SK-N-SH (cell line): ENCODE data around the gene CHFR.

Source experiments
- FOSL2 ChIP-seq: IDR thresholded peaks from 2 replicates; pipeline ENCODE4 v1.4.0; 2012; ENCODE audit warnings: low read depth, mild to moderate bottlenecking, moderate library complexity, borderline replicate concordance
- FOXJ3 ChIP-seq: sonication (generic); formaldehyde crosslinking; IDR thresholded peaks from 2 replicates; pipeline ENCODE4 v1.5.1; 2020; ENCODE audit warnings: mild to moderate bottlenecking, missing genetic modification reagents
- FOXM1 ChIP-seq: IDR thresholded peaks from 2 replicates; pipeline ENCODE4 v1.4.0; 2012; ENCODE audit warnings: low read depth, mild to moderate bottlenecking
- MAX ChIP-seq: IDR thresholded peaks from 2 replicates; pipeline ENCODE4 v1.4.0; 2012; ENCODE audit warnings: low read depth
- NRF1 ChIP-seq: IDR thresholded peaks from 2 replicates; pipeline ENCODE4 v1.6.1; 2012; ENCODE audit warnings: low read depth, mild to moderate bottlenecking, low read length
- POLR2AphosphoS5 ChIP-seq: IDR thresholded peaks from 2 replicates; pipeline ENCODE4 v1.6.1; 2012; ENCODE audit warnings: low read depth, low read length
- RCOR1 ChIP-seq: fragments of 150-350 bp; IDR thresholded peaks from 2 replicates; pipeline ENCODE4 v1.6.1; 2017; ENCODE audit warnings: antibody characterized with exemption, low read length
- REST ChIP-seq: IDR thresholded peaks from 2 replicates; pipeline ENCODE4 v1.6.1; 2012; ENCODE audit warnings: mild to moderate bottlenecking, low read depth, low read length, moderate library complexity
- RFX5 ChIP-seq: IDR thresholded peaks from 2 replicates; pipeline ENCODE4 v1.6.1; 2012; ENCODE audit warnings: mild to moderate bottlenecking, improper control_type of control experiment, low read length
- SMC3 ChIP-seq: IDR thresholded peaks from 2 replicates; pipeline ENCODE4 v1.6.1; 2012; ENCODE audit warnings: low read depth, low read length, improper control_type of control experiment
- TAF1 ChIP-seq: IDR thresholded peaks from 2 replicates; pipeline ENCODE4 v1.6.1; 2012; ENCODE audit warnings: low read depth, mild to moderate bottlenecking, low read length, moderate library complexity, borderline replicate concordance
- TCF12 ChIP-seq: IDR thresholded peaks from 2 replicates; pipeline ENCODE4 v1.4.0; 2012
- TF ChIP-seq, protein P1 (sequence below): fragments of 200-600 bp; sonication (generic); IDR thresholded peaks from 2 replicates; pipeline ENCODE4 v1.6.1; 2017; ENCODE audit warnings: antibody characterized with exemption, mild to moderate bottlenecking, moderate library complexity

- TF ChIP-seq RFX5 (no peak), REST (no peak), FOSL2 (no peak), RCOR1 (no peak), FOXM1 (no peak), MAX (no peak), POLR2AphosphoS5 (no peak), TCF12 (no peak), SMC3 (no peak), TAF1 (no peak), FOXJ3 (no peak), NRF1 (no peak)
- TF ChIP-seq, protein P1, sequence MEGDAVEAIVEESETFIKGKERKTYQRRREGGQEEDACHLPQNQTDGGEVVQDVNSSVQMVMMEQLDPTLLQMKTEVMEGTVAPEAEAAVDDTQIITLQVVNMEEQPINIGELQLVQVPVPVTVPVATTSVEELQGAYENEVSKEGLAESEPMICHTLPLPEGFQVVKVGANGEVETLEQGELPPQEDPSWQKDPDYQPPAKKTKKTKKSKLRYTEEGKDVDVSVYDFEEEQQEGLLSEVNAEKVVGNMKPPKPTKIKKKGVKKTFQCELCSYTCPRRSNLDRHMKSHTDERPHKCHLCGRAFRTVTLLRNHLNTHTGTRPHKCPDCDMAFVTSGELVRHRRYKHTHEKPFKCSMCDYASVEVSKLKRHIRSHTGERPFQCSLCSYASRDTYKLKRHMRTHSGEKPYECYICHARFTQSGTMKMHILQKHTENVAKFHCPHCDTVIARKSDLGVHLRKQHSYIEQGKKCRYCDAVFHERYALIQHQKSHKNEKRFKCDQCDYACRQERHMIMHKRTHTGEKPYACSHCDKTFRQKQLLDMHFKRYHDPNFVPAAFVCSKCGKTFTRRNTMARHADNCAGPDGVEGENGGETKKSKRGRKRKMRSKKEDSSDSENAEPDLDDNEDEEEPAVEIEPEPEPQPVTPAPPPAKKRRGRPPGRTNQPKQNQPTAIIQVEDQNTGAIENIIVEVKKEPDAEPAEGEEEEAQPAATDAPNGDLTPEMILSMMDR: no peak
Observed at GRCh38 chr12:132858718-132859266, 28.6 kb downstream of the CHFR start.
